ENCODE data around the gene TLL2.

DNA sequence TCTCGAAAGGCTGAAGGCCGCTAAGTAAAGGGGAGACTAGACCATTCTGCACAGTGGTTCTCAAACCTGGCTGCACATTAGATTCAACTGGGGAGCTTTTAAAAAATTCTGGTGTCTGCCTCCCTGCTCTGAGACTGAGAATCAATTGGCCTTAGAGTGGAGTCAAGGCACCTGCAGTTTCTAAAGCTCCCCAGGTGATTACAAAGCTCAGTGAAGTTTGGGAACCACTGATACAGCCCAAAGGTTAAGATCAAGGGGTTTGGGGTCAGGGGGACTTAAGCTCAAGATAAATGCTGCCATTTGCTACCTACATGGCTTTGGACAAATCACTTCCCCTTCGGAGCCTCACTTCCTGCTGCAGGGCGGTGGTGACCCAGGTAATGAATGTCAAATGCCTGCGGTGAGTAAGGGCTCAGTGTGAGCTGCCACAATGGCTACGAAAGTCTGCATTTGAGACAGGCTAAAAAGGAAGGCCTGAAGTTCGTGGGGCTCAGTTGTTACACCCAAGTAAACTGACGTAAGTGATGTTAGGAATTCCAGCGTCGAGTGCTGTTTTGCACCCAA, 72.3 kb downstream of the TLL2 start:
- TF ChIP-seq, protein P1, sequence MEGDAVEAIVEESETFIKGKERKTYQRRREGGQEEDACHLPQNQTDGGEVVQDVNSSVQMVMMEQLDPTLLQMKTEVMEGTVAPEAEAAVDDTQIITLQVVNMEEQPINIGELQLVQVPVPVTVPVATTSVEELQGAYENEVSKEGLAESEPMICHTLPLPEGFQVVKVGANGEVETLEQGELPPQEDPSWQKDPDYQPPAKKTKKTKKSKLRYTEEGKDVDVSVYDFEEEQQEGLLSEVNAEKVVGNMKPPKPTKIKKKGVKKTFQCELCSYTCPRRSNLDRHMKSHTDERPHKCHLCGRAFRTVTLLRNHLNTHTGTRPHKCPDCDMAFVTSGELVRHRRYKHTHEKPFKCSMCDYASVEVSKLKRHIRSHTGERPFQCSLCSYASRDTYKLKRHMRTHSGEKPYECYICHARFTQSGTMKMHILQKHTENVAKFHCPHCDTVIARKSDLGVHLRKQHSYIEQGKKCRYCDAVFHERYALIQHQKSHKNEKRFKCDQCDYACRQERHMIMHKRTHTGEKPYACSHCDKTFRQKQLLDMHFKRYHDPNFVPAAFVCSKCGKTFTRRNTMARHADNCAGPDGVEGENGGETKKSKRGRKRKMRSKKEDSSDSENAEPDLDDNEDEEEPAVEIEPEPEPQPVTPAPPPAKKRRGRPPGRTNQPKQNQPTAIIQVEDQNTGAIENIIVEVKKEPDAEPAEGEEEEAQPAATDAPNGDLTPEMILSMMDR (conservative IDR thresholded peaks at IDR 0.05; ENCODE audit: low read depth in 2 of 2), result no peak
- TF ChIP-seq POLR2AphosphoS5 (IDR thresholded peaks at IDR 0.05; ENCODE audit: low read depth) (no peak), EZH2 (IDR thresholded peaks at IDR 0.05; ENCODE audit: low read depth, unreplicated experiment) (no peak), EZH2phosphoT487 (IDR thresholded peaks at IDR 0.05; ENCODE audit: unreplicated experiment) (no peak), NANOG (IDR thresholded peaks at IDR 0.05; ENCODE audit: borderline replicate concordance) (no peak), JUNB (IDR thresholded peaks at IDR 0.05; ENCODE audit: unreplicated experiment) (no peak), CREB1 (CRISPR knock-in tag; IDR thresholded peaks at IDR 0.05; ENCODE audit: low read depth) (no peak)
- TF ChIP-seq, protein P2, sequence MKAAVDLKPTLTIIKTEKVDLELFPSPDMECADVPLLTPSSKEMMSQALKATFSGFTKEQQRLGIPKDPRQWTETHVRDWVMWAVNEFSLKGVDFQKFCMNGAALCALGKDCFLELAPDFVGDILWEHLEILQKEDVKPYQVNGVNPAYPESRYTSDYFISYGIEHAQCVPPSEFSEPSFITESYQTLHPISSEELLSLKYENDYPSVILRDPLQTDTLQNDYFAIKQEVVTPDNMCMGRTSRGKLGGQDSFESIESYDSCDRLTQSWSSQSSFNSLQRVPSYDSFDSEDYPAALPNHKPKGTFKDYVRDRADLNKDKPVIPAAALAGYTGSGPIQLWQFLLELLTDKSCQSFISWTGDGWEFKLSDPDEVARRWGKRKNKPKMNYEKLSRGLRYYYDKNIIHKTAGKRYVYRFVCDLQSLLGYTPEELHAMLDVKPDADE (IDR thresholded peaks at IDR 0.05), result no peak
- TF ChIP-seq, protein P3, sequence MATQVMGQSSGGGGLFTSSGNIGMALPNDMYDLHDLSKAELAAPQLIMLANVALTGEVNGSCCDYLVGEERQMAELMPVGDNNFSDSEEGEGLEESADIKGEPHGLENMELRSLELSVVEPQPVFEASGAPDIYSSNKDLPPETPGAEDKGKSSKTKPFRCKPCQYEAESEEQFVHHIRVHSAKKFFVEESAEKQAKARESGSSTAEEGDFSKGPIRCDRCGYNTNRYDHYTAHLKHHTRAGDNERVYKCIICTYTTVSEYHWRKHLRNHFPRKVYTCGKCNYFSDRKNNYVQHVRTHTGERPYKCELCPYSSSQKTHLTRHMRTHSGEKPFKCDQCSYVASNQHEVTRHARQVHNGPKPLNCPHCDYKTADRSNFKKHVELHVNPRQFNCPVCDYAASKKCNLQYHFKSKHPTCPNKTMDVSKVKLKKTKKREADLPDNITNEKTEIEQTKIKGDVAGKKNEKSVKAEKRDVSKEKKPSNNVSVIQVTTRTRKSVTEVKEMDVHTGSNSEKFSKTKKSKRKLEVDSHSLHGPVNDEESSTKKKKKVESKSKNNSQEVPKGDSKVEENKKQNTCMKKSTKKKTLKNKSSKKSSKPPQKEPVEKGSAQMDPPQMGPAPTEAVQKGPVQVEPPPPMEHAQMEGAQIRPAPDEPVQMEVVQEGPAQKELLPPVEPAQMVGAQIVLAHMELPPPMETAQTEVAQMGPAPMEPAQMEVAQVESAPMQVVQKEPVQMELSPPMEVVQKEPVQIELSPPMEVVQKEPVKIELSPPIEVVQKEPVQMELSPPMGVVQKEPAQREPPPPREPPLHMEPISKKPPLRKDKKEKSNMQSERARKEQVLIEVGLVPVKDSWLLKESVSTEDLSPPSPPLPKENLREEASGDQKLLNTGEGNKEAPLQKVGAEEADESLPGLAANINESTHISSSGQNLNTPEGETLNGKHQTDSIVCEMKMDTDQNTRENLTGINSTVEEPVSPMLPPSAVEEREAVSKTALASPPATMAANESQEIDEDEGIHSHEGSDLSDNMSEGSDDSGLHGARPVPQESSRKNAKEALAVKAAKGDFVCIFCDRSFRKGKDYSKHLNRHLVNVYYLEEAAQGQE (IDR thresholded peaks at IDR 0.05; ENCODE audit: unreplicated experiment), result no peak
